ENCODE measurements around the gene FAM43B.

- no peak for TF ChIP-seq CTCF (IDR thresholded peaks at IDR 0.05)
- no peak for TF ChIP-seq POLR2A (IDR thresholded peaks at IDR 0.05)
Measured at GRCh38 chr1:20507248-20507563, 45.2 kb upstream of the FAM43B start.

Data from esophagus squamous epithelium (tissue), 4 donors.